ENCODE results near the gene CUTA. TPM values are rescaled to one million over a fixed set of nuclear protein-coding genes. Genes with fewer than 3 reads are reported as not detected.

CUTA gene
- total and polyA plus RNA-seq, 2 experiments from 2014 or later, result 204 to 404 TPM

DNA sequence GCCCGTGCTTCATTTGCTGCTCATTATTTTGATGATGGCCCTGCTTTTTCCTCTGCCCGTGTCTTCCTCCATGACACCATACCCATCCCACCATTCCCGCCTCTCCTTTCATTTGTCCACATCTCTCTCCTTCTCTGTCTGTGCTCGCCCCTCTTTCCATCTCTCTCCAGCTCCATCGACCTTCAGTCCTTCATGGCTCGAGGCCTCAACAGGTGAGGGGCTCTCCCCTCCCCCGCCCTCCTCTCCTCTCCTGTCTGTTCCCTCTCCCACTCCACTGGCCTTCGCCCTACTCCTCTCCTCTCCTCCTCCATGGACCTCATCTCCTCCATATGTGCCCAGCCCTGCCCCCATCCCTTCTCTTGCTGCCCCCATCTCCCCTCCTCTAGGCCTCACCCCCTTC is 24.4 kb upstream of the CUTA start:
- H3K79me2 ChIP-seq (ENCODE audit: insufficient read depth), result no peaks in the 10 kb centered on the region
- no peak overlapping the region for H3K4me2 ChIP-seq (ENCODE audit: unreplicated experiment)
- H3K4me1 ChIP-seq (ENCODE audit: insufficient read depth), result no peaks in the 10 kb centered on the region
- peaks cover 6% of the 10 kb centered on the region; the same call in 1 of the 2 replicates for H3K36me3 ChIP-seq (ENCODE audit: low read depth)
- no peaks in the 10 kb centered on the region for H3K9me3 ChIP-seq (ENCODE audit: low read depth)
- no peak overlapping the region for H3K27ac ChIP-seq
- H3K9me2 ChIP-seq (ENCODE audit: insufficient read depth), result no peaks in the 10 kb centered on the region
- TF ChIP-seq EZH2 (IDR thresholded peaks at IDR 0.05; ENCODE audit: insufficient read depth, poor library complexity, severe bottlenecking), result no peak
- no peak for TF ChIP-seq EZH2phosphoT487 (IDR thresholded peaks at IDR 0.05; ENCODE audit: insufficient read depth, low read depth)
- no peak overlapping the region for H2AFZ ChIP-seq
- in situ Hi-C loops (cut with MboI), result no loop called here
- H3K4me3 ChIP-seq, result no peak overlapping the region
- H3K27me3 ChIP-seq (replicated peaks; ENCODE audit: insufficient read depth), result no peaks in the 10 kb centered on the region
- 85 to 89% methylated on average over 6 to 8 of the region's 8 CpGs for WGBS, 2 experiments (ENCODE audit: low coverage in 1 of 2, low lambda C conversion rate in 2 of 2, missing lambda C conversion rate in 2 of 2)
- DNase-seq, result no peak
- H3K9ac ChIP-seq, result no peak overlapping the region
- no peaks in the 10 kb centered on the region for H3F3A ChIP-seq (ENCODE audit: insufficient read depth)
- no peaks in the 10 kb centered on the region for H4K20me1 ChIP-seq (ENCODE audit: insufficient read depth)

DNA sequence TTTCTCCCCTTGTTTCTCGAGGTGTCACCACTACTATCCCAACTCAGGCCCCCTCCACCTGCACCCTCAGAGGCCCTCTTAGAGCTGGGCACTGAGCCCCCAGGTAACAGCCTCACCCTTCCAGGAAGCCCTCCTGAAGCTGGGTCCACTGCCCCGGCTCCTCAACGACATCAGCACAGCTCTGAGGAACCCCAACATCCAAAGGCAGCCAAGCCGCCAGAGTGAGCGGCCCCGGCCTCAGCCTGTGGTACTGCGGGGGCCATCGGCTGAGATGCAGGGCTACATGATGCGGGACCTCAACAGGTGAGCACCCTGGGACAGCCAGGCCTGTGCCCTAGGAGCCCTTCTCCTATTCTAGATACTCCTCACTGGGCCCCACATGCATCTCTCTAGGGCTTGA is 23.6 kb upstream of the CUTA start:
- peaks cover 6% of the 10 kb centered on the region; the same call in 1 of the 2 replicates for H3K36me3 ChIP-seq (ENCODE audit: low read depth)
- H3F3A ChIP-seq (ENCODE audit: insufficient read depth), result no peaks in the 10 kb centered on the region
- H3K27ac ChIP-seq, result no peak overlapping the region
- no peaks in the 10 kb centered on the region for H3K9me3 ChIP-seq (ENCODE audit: low read depth)
- no peaks in the 10 kb centered on the region for H3K27me3 ChIP-seq (replicated peaks; ENCODE audit: insufficient read depth)
- in situ Hi-C loops (cut with MboI), result no loop called here
- no peaks in the 10 kb centered on the region for H3K79me2 ChIP-seq (ENCODE audit: insufficient read depth)
- H3K4me3 ChIP-seq, result no peak overlapping the region
- DNase-seq, result no peak
- H3K4me1 ChIP-seq (ENCODE audit: insufficient read depth), result no peaks in the 10 kb centered on the region
- no peak overlapping the region for H3K9ac ChIP-seq
- H2AFZ ChIP-seq, result no peak overlapping the region
- WGBS, 2 experiments (ENCODE audit: low coverage in 1 of 2, low lambda C conversion rate in 2 of 2, missing lambda C conversion rate in 2 of 2), result 91 to 97% methylated on average over 9 of the region's 9 CpGs
- H3K9me2 ChIP-seq (ENCODE audit: insufficient read depth), result no peaks in the 10 kb centered on the region
- H3K4me2 ChIP-seq (ENCODE audit: unreplicated experiment), result no peak overlapping the region
- no peaks in the 10 kb centered on the region for H4K20me1 ChIP-seq (ENCODE audit: insufficient read depth)
- TF ChIP-seq EZH2 (IDR thresholded peaks at IDR 0.05; ENCODE audit: insufficient read depth, poor library complexity, severe bottlenecking) (no peak), EZH2phosphoT487 (IDR thresholded peaks at IDR 0.05; ENCODE audit: insufficient read depth, low read depth) (no peak)

DNA sequence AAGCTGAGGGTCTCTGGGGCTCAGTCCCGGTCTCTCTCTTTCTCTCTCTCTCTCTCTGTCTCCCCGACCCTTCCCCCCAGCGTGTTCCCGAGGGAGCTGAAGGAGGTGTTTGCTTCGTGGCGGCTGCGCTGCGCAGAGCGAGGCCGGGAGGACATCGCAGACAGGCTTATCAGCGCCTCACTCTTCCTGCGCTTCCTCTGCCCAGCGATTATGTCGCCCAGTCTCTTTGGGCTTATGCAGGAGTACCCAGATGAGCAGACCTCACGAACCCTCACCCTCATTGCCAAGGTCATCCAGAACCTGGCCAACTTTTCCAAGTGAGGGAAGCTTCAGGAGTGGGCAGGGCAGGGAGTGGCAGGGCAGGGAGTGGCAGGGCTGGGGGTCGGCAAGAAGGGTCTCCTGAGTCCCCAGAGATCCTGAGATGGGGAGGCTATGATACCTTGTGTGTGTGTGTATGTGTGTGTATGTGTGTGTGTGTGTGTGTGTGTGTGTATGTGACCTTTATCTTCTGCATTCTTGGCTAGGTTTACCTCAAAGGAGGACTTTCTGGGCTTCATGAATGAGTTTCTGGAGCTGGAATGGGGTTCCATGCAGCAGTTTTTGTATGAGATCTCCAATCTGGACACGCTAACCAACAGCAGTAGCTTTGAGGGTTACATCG is 22.9 kb upstream of the CUTA start:
- no peak for TF ChIP-seq EZH2phosphoT487 (IDR thresholded peaks at IDR 0.05; ENCODE audit: insufficient read depth, low read depth)
- Histone ChIP-seq H3K36me3 (ENCODE audit: low read depth) (peaks cover 6% of the 10 kb centered on the region; the same call in 1 of the 2 replicates), H3K9me2 (ENCODE audit: insufficient read depth) (no peaks in the 10 kb centered on the region), H3K79me2 (ENCODE audit: insufficient read depth) (no peaks in the 10 kb centered on the region), H3K4me3 (no peak overlapping the region), H3K9ac (no peak overlapping the region), H3K9me3 (ENCODE audit: low read depth) (no peaks in the 10 kb centered on the region), H3K27me3 (replicated peaks; ENCODE audit: insufficient read depth) (no peaks in the 10 kb centered on the region), H3F3A (ENCODE audit: insufficient read depth) (no peaks in the 10 kb centered on the region), H3K4me1 (ENCODE audit: insufficient read depth) (no peaks in the 10 kb centered on the region), H4K20me1 (ENCODE audit: insufficient read depth) (no peaks in the 10 kb centered on the region), H2AFZ (no peak overlapping the region), H3K4me2 (ENCODE audit: unreplicated experiment) (no peak overlapping the region), H3K27ac (no peak overlapping the region)
- no peak for DNase-seq
- in situ Hi-C loops (cut with MboI), result no loop called here
- WGBS, 2 experiments (ENCODE audit: low coverage in 1 of 2, low lambda C conversion rate in 2 of 2, missing lambda C conversion rate in 2 of 2), result 84 to 93% methylated on average over 12 to 19 of the region's 19 CpGs

DNA sequence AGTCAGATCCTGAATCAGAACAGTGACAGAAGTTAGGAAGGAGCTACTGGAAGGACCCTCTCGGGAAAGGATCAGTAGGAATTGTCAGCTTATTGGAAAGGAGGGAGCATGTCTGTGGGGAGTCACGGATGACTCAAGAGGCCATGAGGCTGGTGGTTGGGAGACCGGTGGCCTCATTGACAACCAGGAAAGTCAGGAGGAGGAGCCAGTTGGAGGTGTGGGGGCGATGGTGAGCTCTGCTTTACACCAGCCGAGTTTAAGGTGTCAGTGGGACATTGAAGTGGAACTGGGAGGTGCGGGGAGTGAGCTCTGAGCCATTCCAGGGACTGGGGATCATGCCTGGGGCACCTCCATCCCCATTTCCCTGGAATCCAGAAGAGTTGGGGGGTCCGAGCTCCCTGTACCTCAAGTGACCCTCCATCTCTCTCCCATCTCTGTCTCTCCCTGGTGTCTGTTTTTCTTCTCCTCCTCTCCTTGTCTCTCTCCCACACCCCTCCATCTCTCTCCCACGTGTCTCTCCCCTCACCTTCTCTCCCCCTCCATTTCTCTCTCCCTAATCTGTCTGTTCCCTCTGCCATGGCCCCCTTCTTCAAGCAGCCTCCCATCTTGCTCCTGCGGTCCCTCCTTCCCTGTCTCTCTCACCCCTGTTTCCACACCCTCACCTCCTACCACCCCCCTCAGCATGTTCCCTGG is 22.2 kb upstream of the CUTA start:
- no peak overlapping the region for H3K4me2 ChIP-seq (ENCODE audit: unreplicated experiment)
- no peak overlapping the region for H3K27ac ChIP-seq
- no peaks in the 10 kb centered on the region for H3F3A ChIP-seq (ENCODE audit: insufficient read depth)
- H3K9ac ChIP-seq, result no peak overlapping the region
- 75 to 85% methylated on average over 8 to 9 of the region's 9 CpGs for WGBS, 2 experiments (ENCODE audit: low coverage in 1 of 2, low lambda C conversion rate in 2 of 2, missing lambda C conversion rate in 2 of 2)
- H3K79me2 ChIP-seq (ENCODE audit: insufficient read depth), result no peaks in the 10 kb centered on the region
- no peaks in the 10 kb centered on the region for H3K9me2 ChIP-seq (ENCODE audit: insufficient read depth)
- TF ChIP-seq EZH2phosphoT487 (IDR thresholded peaks at IDR 0.05; ENCODE audit: insufficient read depth, low read depth) (no peak), EZH2 (IDR thresholded peaks at IDR 0.05; ENCODE audit: insufficient read depth, poor library complexity, severe bottlenecking) (no peak)
- no peaks in the 10 kb centered on the region for H3K9me3 ChIP-seq (ENCODE audit: low read depth)
- DNase-seq, result peak; percentile 46
- no peaks in the 10 kb centered on the region for H3K27me3 ChIP-seq (replicated peaks; ENCODE audit: insufficient read depth)
- H3K4me3 ChIP-seq, result no peak overlapping the region
- H3K36me3 ChIP-seq (ENCODE audit: low read depth), result peaks cover 6% of the 10 kb centered on the region; the same call in 1 of the 2 replicates
- H3K4me1 ChIP-seq (ENCODE audit: insufficient read depth), result no peaks in the 10 kb centered on the region
- H4K20me1 ChIP-seq (ENCODE audit: insufficient read depth), result no peaks in the 10 kb centered on the region
- no peak overlapping the region for H2AFZ ChIP-seq
- in situ Hi-C loops (cut with MboI), result no loop called here

All from GM23248 (cell line).